ENCODE measurements around the gene LRRC32.
A peak's percentile ranks its signal among the peaks of the same experiment; 100 is the strongest.
"Not testable (repeated sequence)": the region's sequence is repeated elsewhere in the genome, so short reads cannot be mapped to it uniquely, and the experiment has no call there.

LRRC32 gene

GRCh38 chr11:76625472-76626186 lies 44.9 kb downstream of the LRRC32 start:
- DNase-seq, result no peak

GRCh38 chr11:76624500-76625379 lies 45.8 kb downstream of the LRRC32 start:
- no peak for DNase-seq

- no peak for DNase-seq
These were observed 46.6 kb downstream of the LRRC32 start for GRCh38 chr11:76623884-76624419.

- DNase-seq, result peak; percentile 9
These were observed 47.2 kb downstream of the LRRC32 start for GRCh38 chr11:76623171-76623883.

- DNase-seq, result no peak
These were observed 48.0 kb downstream of the LRRC32 start for GRCh38 chr11:76622493-76623094.

GRCh38 chr11:76621868-76622267 lies 48.7 kb downstream of the LRRC32 start:
- DNase-seq, result no peak

GRCh38 chr11:76621466-76621865 lies 49.1 kb downstream of the LRRC32 start:
- no peak for DNase-seq

- no peak for DNase-seq
These were observed 50.1 kb downstream of the LRRC32 start for GRCh38 chr11:76620489-76620888.

- DNase-seq, result not testable (repeated sequence)
These were observed 50.7 kb downstream of the LRRC32 start for GRCh38 chr11:76619801-76620200.

GRCh38 chr11:76617553-76618265 lies 52.8 kb downstream of the LRRC32 start:
- DNase-seq, result no peak

- DNase-seq, result no peak
These were observed 53.6 kb downstream of the LRRC32 start for GRCh38 chr11:76616676-76617552.

- DNase-seq, result no peak
These were observed 54.6 kb downstream of the LRRC32 start for GRCh38 chr11:76615950-76616349.

GRCh38 chr11:76614471-76615179 lies 55.9 kb downstream of the LRRC32 start:
- DNase-seq, result no peak

GRCh38 chr11:76613901-76614300 lies 56.6 kb downstream of the LRRC32 start:
- no peak for DNase-seq

- no peak for DNase-seq
These were observed 58.3 kb downstream of the LRRC32 start for GRCh38 chr11:76612226-76612625.

- DNase-seq, result peak; percentile 18
These were observed 59.6 kb downstream of the LRRC32 start for GRCh38 chr11:76610871-76611475.

- DNase-seq, result no peak
These were observed 60.2 kb downstream of the LRRC32 start for GRCh38 chr11:76610371-76610770.

- no peak for DNase-seq
These were observed 60.7 kb downstream of the LRRC32 start for GRCh38 chr11:76609736-76610370.

- not testable (repeated sequence) for DNase-seq
These were observed 61.6 kb downstream of the LRRC32 start for GRCh38 chr11:76608879-76609460.

All from MV-4-11 (cell line).